IMR-90 (cell line): ENCODE data around the gene SLC12A4. TPM values are rescaled to one million over a fixed set of nuclear protein-coding genes. Genes with fewer than 3 reads are reported as not detected.

ENCODE experiments used
- ATAC-seq: fragments of 200-7000 bp; cut with Tn5 transposase; 2 replicates; pipeline ENCODE4 v1.9.1; 2020; ENCODE audit warnings: low read depth, mild to moderate bottlenecking, moderate library complexity
- BruUV-seq: library from RNA; stranded (reverse); fragments of 400-500 nt; replicated peaks from 2 replicates; lab custom pipeline; 2021; lab: Mats Ljungman, UMichigan
- CTCF ChIA-PET: fragments of 300-600 bp; formaldehyde crosslinking; extraction: SDS; loops from one replicate; lab custom pipeline; 2021; ENCODE audit warnings: antibody characterized with exemption; lab: Yijun Ruan, JAX
- POLR2A ChIA-PET: fragments of 300-600 bp; sonication (Branson Sonifier 250); formaldehyde crosslinking; loops from one replicate; lab custom pipeline; 2022; ENCODE audit warnings: antibody characterized with exemption; ENCODE audit not compliant: unreplicated experiment; lab: Charles Lee
- DNase-seq: peaks from one replicate; pipeline ENCODE4 v3.0.0; 2013
- H2AFZ ChIP-seq: replicated peaks from 2 replicates; pipeline ENCODE3; 2013; ENCODE audit warnings: low read length, mild to moderate bottlenecking; ENCODE audit not compliant: poor library complexity
- H2AK5ac ChIP-seq: 2 replicates; pipeline ENCODE4 v1.6.1; 2013; ENCODE audit warnings: low read depth, low read length, inconsistent platforms
- H2AK9ac ChIP-seq: replicated peaks from 2 replicates; pipeline ENCODE3; 2013; ENCODE audit warnings: mild to moderate bottlenecking, low read depth, low read length, moderate library complexity; ENCODE audit not compliant: poor library complexity
- H2BK120ac ChIP-seq: 2 replicates; pipeline ENCODE4 v1.6.1; 2013; ENCODE audit warnings: low read depth, low read length, inconsistent platforms
- H2BK15ac ChIP-seq: 3 replicates; pipeline ENCODE4 v1.6.1; 2013; ENCODE audit warnings: low read depth, low read length, inconsistent platforms
- H2BK20ac ChIP-seq: 2 replicates; pipeline ENCODE4 v1.6.1; 2013; ENCODE audit warnings: low read depth, mild to moderate bottlenecking, inconsistent platforms, low read length, moderate library complexity
- H2BK5ac ChIP-seq: 2 replicates; pipeline ENCODE4 v1.6.1; 2013; ENCODE audit warnings: mild to moderate bottlenecking, low read depth, low read length, inconsistent platforms; ENCODE audit not compliant: poor library complexity, severe bottlenecking
- H3K14ac ChIP-seq: replicated peaks from 2 replicates; pipeline ENCODE4 v1.6.1; 2013; ENCODE audit warnings: low read depth, low read length, inconsistent platforms
- H3K18ac ChIP-seq: 2 replicates; pipeline ENCODE4 v1.6.1; 2013; ENCODE audit warnings: low read depth, low read length, control low read depth
- H3K23ac ChIP-seq: 2 replicates; pipeline ENCODE4 v1.6.1; 2013; ENCODE audit warnings: low read depth, low read length, inconsistent platforms
- H3K27ac ChIP-seq: 2 replicates; pipeline ENCODE4 v1.5.1; 2013; ENCODE audit warnings: mild to moderate bottlenecking, control low read depth, low read length; ENCODE audit not compliant: insufficient read depth
- H3K27me3 ChIP-seq: 2 replicates; pipeline ENCODE4 v1.6.1; 2013; ENCODE audit warnings: low read length; ENCODE audit not compliant: control insufficient read depth, insufficient read depth
- H3K36me3 ChIP-seq: 2 replicates; pipeline ENCODE4 v1.6.1; 2013; ENCODE audit warnings: low read length, mixed read lengths; ENCODE audit not compliant: control insufficient read depth, insufficient read depth
- H3K4ac ChIP-seq: 2 replicates; pipeline ENCODE4 v1.6.1; 2013; ENCODE audit warnings: low read depth, low read length, inconsistent platforms
- H3K4me1 ChIP-seq: 2 replicates; pipeline ENCODE4 v1.6.1; 2013; ENCODE audit warnings: low read length, mixed read lengths; ENCODE audit not compliant: control insufficient read depth, insufficient read depth
- H3K4me2 ChIP-seq: 2 replicates; pipeline ENCODE4 v1.6.1; 2013; ENCODE audit warnings: low read depth, mild to moderate bottlenecking, control low read depth, low read length, moderate library complexity
- H3K4me3 ChIP-seq: 2 replicates; pipeline ENCODE4 v1.5.1; 2013; ENCODE audit warnings: low read depth, mild to moderate bottlenecking, control low read depth, low read length, moderate library complexity; ENCODE audit not compliant: insufficient read depth
- H3K56ac ChIP-seq: 2 replicates; pipeline ENCODE4 v1.6.1; 2013; ENCODE audit warnings: low read length, inconsistent platforms; ENCODE audit not compliant: insufficient read depth; ENCODE audit errors: extremely low read depth
- H3K79me1 ChIP-seq, 2 experiments: 2 replicates each; pipeline ENCODE4 v1.6.1; 2013; ENCODE audit warnings: low read length in 2 of 2, inconsistent platforms in 1 of 2, low read depth in 1 of 2
- H3K9ac ChIP-seq: 2 replicates; pipeline ENCODE4 v1.6.1; 2013; ENCODE audit warnings: low read depth, low read length, control low read depth
- H3K9me1 ChIP-seq: 2 replicates; pipeline ENCODE4 v1.6.1; 2013; ENCODE audit warnings: low read length, inconsistent platforms; ENCODE audit not compliant: insufficient read depth
- H3K9me3 ChIP-seq: 2 replicates; pipeline ENCODE4 v1.6.1; 2013; ENCODE audit warnings: low read length; ENCODE audit not compliant: control insufficient read depth, insufficient read depth
- H4K20me1 ChIP-seq: 2 replicates; pipeline ENCODE4 v1.6.1; 2013; ENCODE audit warnings: low read length, inconsistent platforms; ENCODE audit not compliant: insufficient read depth
- H4K5ac ChIP-seq: 2 replicates; pipeline ENCODE4 v1.6.1; 2013; ENCODE audit warnings: mild to moderate bottlenecking, low read depth, low read length, control low read depth
- H4K8ac ChIP-seq, 2 experiments: 2 replicates each; pipeline ENCODE4 v1.6.1; 2013; ENCODE audit warnings: low read depth in 2 of 2, low read length in 2 of 2, control low read depth in 1 of 2, inconsistent platforms in 1 of 2
- H4K91ac ChIP-seq: 2 replicates; pipeline ENCODE4 v1.6.1; 2013; ENCODE audit warnings: low read depth, low read length, inconsistent platforms; ENCODE audit not compliant: insufficient read depth
- BHLHE40 ChIP-seq: fragments of 150-350 bp; IDR thresholded peaks from 2 replicates; pipeline ENCODE4 v1.6.1; 2016; ENCODE audit warnings: mild to moderate bottlenecking, low read depth, low read length
- CHD1 ChIP-seq: IDR thresholded peaks from 2 replicates; pipeline ENCODE4 v1.6.1; 2012; ENCODE audit warnings: low read depth, low read length, improper control_type of control experiment
- CTCF ChIP-seq: conservative IDR thresholded peaks from 2 replicates; pipeline ENCODE4 v1.5.1; 2012; ENCODE audit warnings: mild to moderate bottlenecking, low read depth, low read length, improper control_type of control experiment
- ELK1 ChIP-seq: fragments of 150-350 bp; IDR thresholded peaks from 2 replicates; pipeline ENCODE4 v1.6.1; 2016; ENCODE audit warnings: low read depth, mild to moderate bottlenecking, low read length, moderate library complexity, borderline replicate concordance
- MAFK ChIP-seq: IDR thresholded peaks from 2 replicates; pipeline ENCODE4 v1.6.1; 2012; ENCODE audit warnings: low read depth, low read length, improper control_type of control experiment
- MAZ ChIP-seq: IDR thresholded peaks from 2 replicates; pipeline ENCODE4 v1.6.1; 2012; ENCODE audit warnings: low read depth, mild to moderate bottlenecking, low read length, improper control_type of control experiment, moderate library complexity, borderline replicate concordance
- MXI1 ChIP-seq: IDR thresholded peaks from 2 replicates; pipeline ENCODE4 v1.6.1; 2012; ENCODE audit warnings: low read depth, mild to moderate bottlenecking, low read length, moderate library complexity, borderline replicate concordance
- NFE2L2 ChIP-seq: fragments of 150-350 bp; IDR thresholded peaks from 2 replicates; pipeline ENCODE4 v1.6.1; 2016; ENCODE audit warnings: low read depth, mild to moderate bottlenecking, low read length
- RAD21 ChIP-seq: IDR thresholded peaks from 2 replicates; pipeline ENCODE4 v1.6.1; 2012; ENCODE audit warnings: low read length, improper control_type of control experiment
- RCOR1 ChIP-seq: IDR thresholded peaks from 2 replicates; pipeline ENCODE4 v1.6.1; 2012; ENCODE audit warnings: mild to moderate bottlenecking, low read length, improper control_type of control experiment; ENCODE audit not compliant: insufficient replicate concordance
- RFX5 ChIP-seq: IDR thresholded peaks from 2 replicates; pipeline ENCODE4 v1.8.0; 2012; ENCODE audit warnings: low read depth, mild to moderate bottlenecking, low read length, moderate library complexity
- SMC3 ChIP-seq: fragments of 150-350 bp; IDR thresholded peaks from 2 replicates; pipeline ENCODE4 v1.6.1; 2016; ENCODE audit warnings: low read depth, mild to moderate bottlenecking, antibody characterized with exemption, low read length, moderate library complexity
- WGBS, 2 experiments: methylation state at CpG; one replicate each; pipeline versions ENCODE4 v1.1.5 to v1.1.7; 2013; ENCODE audit warnings: missing lambda C conversion rate in 2 of 2; ENCODE audit not compliant: insufficient read length in 1 of 2; ENCODE audit errors: extremely low coverage in 2 of 2; 5-methylcytosine and 5-hydroxymethylcytosine counted together
- dilution Hi-C: fragments of 300-500 bp; cut with HindIII; formaldehyde crosslinking; loops from one replicate; pipeline ENCODE4 v1.14.3; 2018; ENCODE audit warnings: low sequenced_read_pairs; ENCODE audit not compliant: unreplicated experiment
- in situ Hi-C: fragments of 300-500 bp; cut with MboI; formaldehyde crosslinking; loops from 3 replicates; pipeline ENCODE4 v1.14.3; 2019; ENCODE audit warnings: low sequenced_read_pairs, inconsistent platforms, mixed read lengths
- intact Hi-C: fragments of 100-400 bp; cut with micrococcal nuclease; formaldehyde crosslinking; loops from 2 replicates; pipeline ENCODE4 v1.10.0; 2022
- polyA plus RNA-seq, 3 experiments: library from polyadenylated mRNA; depleted of rRNA; stranded (reverse); fragments of >200 nt; gene quantifications; 2 replicates each; pipeline ENCODE4 v1.2.3, GENCODE V29; 2012; ENCODE audit warnings: low replicate concordance in 1 of 3
- total RNA-seq: library from RNA; depleted of rRNA; stranded (reverse); fragments of >200 nt; gene quantifications from 2 replicates; pipeline ENCODE4 v1.2.3, GENCODE V29; 2012
- TF ChIP-seq, protein P1 (sequence below): fragments of 150-350 bp; IDR thresholded peaks from 2 replicates; pipeline ENCODE4 v1.6.1; 2017; ENCODE audit warnings: mild to moderate bottlenecking, antibody characterized with exemption, low read length, low read depth

The SLC12A4 gene
- total and polyA plus RNA-seq, 2 of the 4 experiments (the other 2 are of a cell fraction), result 36.6 to 132 TPM

- Histone ChIP-seq H4K91ac (no peak overlapping the region), H3K9me3 (no peaks in the 10 kb centered on the region), H2AK9ac (no peak overlapping the region), H3K18ac (no peak overlapping the region), H3K56ac (no peak overlapping the region), H4K5ac (no peak overlapping the region), H3K14ac (no peak overlapping the region), H2AFZ (no peak overlapping the region), H2BK5ac (no peak overlapping the region), H2BK15ac (no peak overlapping the region), H3K27ac (no peak overlapping the region), H4K20me1 (no peaks in the 10 kb centered on the region; the same call in 1 of the 2 replicates), H2BK20ac (no peak overlapping the region), H3K27me3 (peaks cover 29% of the 10 kb centered on the region), H3K4ac (no peak overlapping the region), H4K8ac (no peak overlapping the region), H3K9ac (no peak overlapping the region), H3K4me1 (no peaks in the 10 kb centered on the region), H3K9me1 (no peaks in the 10 kb centered on the region), H2BK120ac (no peak overlapping the region), H2AK5ac (no peak overlapping the region), H3K36me3 (no peaks in the 10 kb centered on the region), H3K23ac (no peak overlapping the region), H3K4me2 (no peak overlapping the region), H3K79me1 (no peaks in the 10 kb centered on the region), H3K4me3 (no peak overlapping the region)
- intact Hi-C loops (no loop called here), in situ Hi-C loops (no loop called here), dilution Hi-C loops (no loop called here)
- CTCF ChIA-PET, result no interaction called here
- ATAC-seq, result no peak
- POLR2A ChIA-PET, result no interaction called here
- 78% methylated on average over 4 of the region's 14 CpGs; no CpG with 5 or more reads in 1 of the 2 experiments for WGBS, 2 experiments
- BruUV-seq, result no TSS peak
- DNase-seq, result no peak
- TF ChIP-seq SMC3, result no peak
- TF ChIP-seq RFX5, result no peak
- TF ChIP-seq ELK1, result no peak
- TF ChIP-seq MXI1, result no peak
- no peak for TF ChIP-seq CHD1
- no peak for TF ChIP-seq RCOR1
- no peak for TF ChIP-seq BHLHE40
- TF ChIP-seq NFE2L2, result no peak
- TF ChIP-seq MAZ, result no peak
- no peak for TF ChIP-seq RAD21
- TF ChIP-seq CTCF, result no peak
- no peak for TF ChIP-seq MAFK
- TF ChIP-seq, protein P1, sequence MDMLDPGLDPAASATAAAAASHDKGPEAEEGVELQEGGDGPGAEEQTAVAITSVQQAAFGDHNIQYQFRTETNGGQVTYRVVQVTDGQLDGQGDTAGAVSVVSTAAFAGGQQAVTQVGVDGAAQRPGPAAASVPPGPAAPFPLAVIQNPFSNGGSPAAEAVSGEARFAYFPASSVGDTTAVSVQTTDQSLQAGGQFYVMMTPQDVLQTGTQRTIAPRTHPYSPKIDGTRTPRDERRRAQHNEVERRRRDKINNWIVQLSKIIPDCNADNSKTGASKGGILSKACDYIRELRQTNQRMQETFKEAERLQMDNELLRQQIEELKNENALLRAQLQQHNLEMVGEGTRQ, result no peak
Observed at GRCh38 chr16:67975321-67976105, 7.1 kb upstream of the SLC12A4 start.
